NCI-H2029 treated with DMSO at 0.1 percent for 48 hours (cell line): Measurements from ENCODE around the gene KRTAP12-2.

Experiments used
- DNase-seq: peaks from one replicate; lab custom pipeline; 2025; lab: John Stamatoyannopoulos, UW

Gene KRTAP12-2

GRCh38 chr21:44626673-44627143 lies 40.0 kb downstream of the KRTAP12-2 start, which contains the start of gene KRTAP10-9:
Gene KRTAP10-9, plus strand, starts transcription at chr21:44627093. Its CDS starts 79 bp downstream, at chr21:44627172.
- no peak for DNase-seq

DNA sequence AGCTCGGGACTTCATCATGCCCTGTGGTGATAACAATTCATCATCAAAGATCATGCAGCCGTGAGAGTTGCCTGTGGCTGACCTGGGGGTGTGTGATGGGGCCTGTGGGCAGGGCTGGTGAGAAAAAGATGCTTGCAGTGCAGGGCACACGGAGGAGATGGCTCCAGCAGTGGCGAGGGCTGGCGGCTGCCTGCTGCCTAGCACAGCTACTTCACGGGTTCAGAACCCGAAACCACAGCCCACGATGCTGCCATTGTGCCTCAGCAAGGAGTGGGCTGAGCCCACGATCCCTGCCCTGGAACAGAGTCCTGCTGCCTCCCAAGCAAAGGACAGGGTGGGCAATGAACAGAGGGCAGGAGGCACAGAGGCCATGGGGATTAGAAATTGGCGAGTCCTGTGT lies 40.5 kb downstream of the KRTAP12-2 start:
- no peak for DNase-seq

GRCh38 chr21:44625756-44626155 lies 41.0 kb downstream of the KRTAP12-2 start:
- no peak for DNase-seq

DNA sequence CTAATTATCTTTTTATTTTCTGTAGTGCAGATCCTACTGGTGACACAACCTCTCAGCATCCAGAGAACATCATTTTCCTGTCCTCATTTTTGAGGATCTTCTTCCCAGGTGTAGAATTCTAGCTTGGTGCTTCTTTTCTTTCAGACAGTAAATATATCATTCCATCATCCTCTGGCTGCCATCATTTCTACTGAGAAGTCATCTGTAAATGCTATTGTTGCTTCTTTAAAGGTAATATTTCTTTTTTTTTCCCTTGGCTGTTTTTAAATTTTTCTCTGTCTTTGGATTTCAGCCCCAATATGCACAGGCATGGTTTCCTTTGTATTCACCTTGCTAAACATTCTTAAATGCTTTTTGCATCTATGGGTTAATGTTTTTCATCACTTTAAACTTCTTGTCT lies 43.2 kb downstream of the KRTAP12-2 start:
- no peak for DNase-seq

DNA sequence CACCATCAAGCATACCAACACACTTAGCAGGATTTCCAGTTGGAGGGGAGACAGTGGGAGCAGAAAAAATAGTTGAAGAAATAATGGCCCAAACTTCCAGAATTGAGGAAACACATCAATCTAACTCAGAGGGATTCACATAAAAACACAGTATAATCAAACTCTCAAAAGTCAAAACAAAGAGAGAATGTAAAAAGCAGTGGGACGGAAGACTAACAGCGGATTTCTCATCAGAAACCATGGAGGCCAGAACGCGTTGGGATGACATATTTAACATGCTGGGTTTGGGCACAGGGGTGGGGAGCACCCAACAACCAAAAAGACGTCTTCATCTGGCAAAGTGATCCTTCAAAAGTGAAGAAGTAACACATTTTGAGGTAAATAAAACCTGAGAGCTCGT lies 46.8 kb downstream of the KRTAP12-2 start:
- DNase-seq: no peak

DNA sequence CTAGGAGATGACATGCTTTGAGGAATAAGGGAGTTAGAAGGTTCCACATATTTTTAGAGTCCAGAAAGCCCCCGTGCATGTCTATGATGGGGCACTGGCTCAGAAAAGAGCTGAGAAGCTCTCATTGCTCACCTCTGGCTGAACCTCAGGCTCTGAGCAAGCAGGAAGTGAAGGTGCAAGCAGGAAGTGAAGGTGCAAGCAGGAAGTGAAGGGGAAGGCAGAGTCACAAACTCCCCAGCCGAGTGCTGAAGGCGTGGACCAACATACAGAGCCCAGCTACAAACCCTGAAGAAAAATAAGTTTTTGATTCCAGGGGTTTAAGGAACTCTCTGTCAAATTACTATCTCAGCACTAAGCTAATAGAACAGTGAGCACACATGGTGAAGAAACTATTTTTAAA lies 47.8 kb downstream of the KRTAP12-2 start:
- no peak for DNase-seq

DNA sequence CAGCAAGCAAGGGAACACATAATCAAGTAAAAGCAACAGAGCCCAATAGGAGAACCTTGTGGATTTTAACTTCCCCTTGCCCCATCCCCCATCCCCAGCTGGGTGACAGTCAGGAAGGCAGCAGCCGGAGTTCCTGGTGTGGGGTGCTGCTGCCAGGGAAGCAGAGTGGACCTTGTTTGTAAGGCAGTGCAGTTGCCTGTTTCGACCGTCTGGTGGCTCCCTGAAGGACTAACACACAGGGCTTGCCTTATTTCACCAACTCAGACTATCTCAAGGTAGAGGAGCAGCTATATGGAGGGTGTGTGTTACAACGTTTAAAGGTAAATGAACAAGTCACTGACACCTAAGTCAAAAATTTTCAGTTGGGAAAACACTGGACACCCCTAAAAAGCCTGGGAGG lies 48.2 kb downstream of the KRTAP12-2 start:
- DNase-seq: no peak

DNA sequence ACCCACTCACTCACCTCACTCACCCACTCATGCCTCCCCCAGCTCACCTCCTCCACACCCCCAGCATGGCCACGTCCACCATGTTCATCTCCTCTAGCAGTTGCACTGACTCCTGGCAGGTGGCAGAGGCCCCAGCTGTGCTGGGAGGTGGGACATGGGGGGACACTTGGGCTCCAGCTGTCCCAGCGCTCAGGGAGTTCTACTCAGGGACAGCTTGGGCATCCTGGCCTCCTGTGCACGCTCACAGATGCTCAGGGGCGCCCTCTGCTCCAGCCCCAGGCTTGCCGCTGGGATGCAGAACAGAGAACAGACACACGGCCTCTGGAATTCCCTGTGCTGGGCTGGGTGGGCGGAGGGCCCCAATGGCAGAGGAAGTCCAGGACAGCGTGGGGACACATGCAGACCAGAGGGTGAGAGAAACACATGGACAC lies 49.6 kb downstream of the KRTAP12-2 start:
- no peak for DNase-seq

DNA sequence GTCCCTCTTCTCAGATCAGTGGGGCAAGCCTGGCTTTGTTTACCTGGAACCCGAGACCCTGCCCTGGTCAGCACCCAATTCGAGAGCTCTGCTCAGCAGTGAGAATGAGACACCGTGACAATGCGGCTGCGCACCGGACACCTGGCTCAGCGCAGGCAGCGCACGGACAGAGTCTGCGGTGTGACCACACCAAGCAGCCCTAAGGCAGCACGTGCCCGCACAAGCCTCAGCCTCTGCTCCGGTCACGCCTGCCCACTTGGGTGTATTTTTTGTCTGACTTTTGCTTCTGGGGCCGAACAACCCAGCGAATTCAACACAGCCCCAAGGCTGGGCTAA lies 50.2 kb downstream of the KRTAP12-2 start:
- no peak for DNase-seq
